H1 (cell line): ENCODE data around the gene CYTIP. TPM values are rescaled to one million over a fixed set of nuclear protein-coding genes. Genes with fewer than 3 reads are reported as not detected.

Experiments used
- JUND ChIP-seq: IDR thresholded peaks from 2 replicates; pipeline ENCODE4 v1.6.1; 2011; ENCODE audit warnings: mild to moderate bottlenecking, improper control_type of control experiment, low read length
- KDM5A ChIP-seq: fragments of 200-600 bp; IDR thresholded peaks from 2 replicates; pipeline ENCODE4 v1.7.1; 2012; ENCODE audit warnings: mild to moderate bottlenecking, low read length, inconsistent platforms, mixed read lengths
- polyA plus RNA-seq, 7 experiments: library from polyadenylated mRNA; depleted of rRNA in 3 of 7; stranded (reverse) in 5 of 7; unstranded in 2 of 7; fragments of >200 nt in 5 of 7; fragments of 200-250 nt in 2 of 7; gene quantifications; 1 replicate in 5 of 7; 2 replicates in 1 of 7; 4 replicates in 1 of 7; pipeline versions ENCODE4 v1.2.1 to v1.2.3, GENCODE V29; 2011 to 2013; ENCODE audit warnings: missing spikeins in 2 of 7, mixed read lengths in 2 of 7
- total RNA-seq: library from RNA; stranded (reverse); fragmentation: NEBNext Ultra II Directional; extraction: Animal tissue kit (Norgen Biotek cat#: 25700); gene quantifications from 2 replicates; pipeline ENCODE4 v1.2.1, GENCODE V29; 2021

Gene CYTIP
- total and polyA plus RNA-seq, 2 of the 8 experiments (the other 6 are each of a cell fraction or from before 2014, with no cell fraction given) = 0.12 TPM; not detected in 1

- no peak for TF ChIP-seq KDM5A
- no peak for TF ChIP-seq JUND
These were observed 57.6 kb downstream of the CYTIP start (continued) for GRCh38 chr2:157386247-157386646.
